Neural crest cell (in vitro differentiated cells): Measurements from ENCODE around the gene SKP1. TPM values are rescaled to one million over a fixed set of nuclear protein-coding genes. Genes with fewer than 3 reads are reported as not detected.

ENCODE experiments used
- DNase-seq: peaks from one replicate; pipeline ENCODE4 v3.0.0; 2021; ENCODE audit warnings: low read depth, mixed read lengths, low spot score
- H3K27ac Mint-ChIP-seq: one replicate; pipeline ENCODE4 v1.8.0; 2021; ENCODE audit warnings: mild to moderate bottlenecking, mixed read lengths; ENCODE audit not compliant: unreplicated experiment
- H3K27me3 Mint-ChIP-seq: 2 replicates; pipeline ENCODE4 v1.8.0; 2021; ENCODE audit warnings: low read depth, mild to moderate bottlenecking, mixed read lengths
- H3K36me3 Mint-ChIP-seq: 2 replicates; pipeline ENCODE4 v1.8.0; 2021; ENCODE audit warnings: low read depth, mild to moderate bottlenecking, mixed read lengths
- H3K4me1 Mint-ChIP-seq: 2 replicates; pipeline ENCODE4 v1.8.0; 2021; ENCODE audit warnings: mixed read lengths
- H3K4me3 Mint-ChIP-seq: one replicate; pipeline ENCODE4 v1.8.0; 2021; ENCODE audit warnings: mild to moderate bottlenecking, mixed read lengths
- H3K9me3 Mint-ChIP-seq: 2 replicates; pipeline ENCODE4 v1.8.0; 2021; ENCODE audit warnings: mixed read lengths
- CTCF ChIP-seq: fragments of 200-600 bp; sonication (generic); conservative IDR thresholded peaks from 2 replicates; pipeline ENCODE4 v1.5.0; 2021; ENCODE audit warnings: antibody characterized with exemption, mild to moderate bottlenecking
- total RNA-seq: library from RNA; stranded (reverse); gene quantifications from 2 replicates; pipeline ENCODE4 v1.2.1, GENCODE V29; 2021

SKP1 gene
- total RNA-seq, 1 donor from 2014 or later, result 340 TPM

- Mint-ChIP-seq H3K27ac (no peak overlapping the region), H3K9me3 (no peaks in the 10 kb centered on the region), H3K27me3 (no peaks in the 10 kb centered on the region), H3K4me3 (no peak overlapping the region), H3K36me3 (peaks cover 7% of the 10 kb centered on the region), H3K4me1 (no peaks in the 10 kb centered on the region)
- DNase-seq, result no peak
- TF ChIP-seq CTCF, result no peak
These were observed 38.1 kb downstream of the SKP1 start for GRCh38 chr5:134138416-134139376.

- DNase-seq, result no peak
- Mint-ChIP-seq H3K4me1 (no peaks in the 10 kb centered on the region), H3K27me3 (no peaks in the 10 kb centered on the region), H3K4me3 (no peak overlapping the region), H3K36me3 (peaks cover 7% of the 10 kb centered on the region), H3K9me3 (no peaks in the 10 kb centered on the region), H3K27ac (no peak overlapping the region)
- no peak for TF ChIP-seq CTCF
These were observed 40.0 kb downstream of the SKP1 start for GRCh38 chr5:134136771-134137170.

GRCh38 chr5:134136221-134136631 lies 40.5 kb downstream of the SKP1 start:
- H3K4me3 Mint-ChIP-seq, result no peak overlapping the region
- H3K36me3 Mint-ChIP-seq, result peaks cover 7% of the 10 kb centered on the region
- no peaks in the 10 kb centered on the region for H3K9me3 Mint-ChIP-seq
- H3K27me3 Mint-ChIP-seq, result no peaks in the 10 kb centered on the region
- DNase-seq, result no peak
- no peak for TF ChIP-seq CTCF
- no peaks in the 10 kb centered on the region for H3K4me1 Mint-ChIP-seq
- H3K27ac Mint-ChIP-seq, result no peak overlapping the region

GRCh38 chr5:134135091-134135655 lies 41.6 kb downstream of the SKP1 start:
- Mint-ChIP-seq H3K36me3 (peaks cover 7% of the 10 kb centered on the region), H3K27me3 (no peaks in the 10 kb centered on the region), H3K4me1 (peaks cover 9% of the 10 kb centered on the region), H3K27ac (no peak overlapping the region), H3K9me3 (no peaks in the 10 kb centered on the region), H3K4me3 (no peak overlapping the region)
- TF ChIP-seq CTCF, result no peak
- DNase-seq, result no peak

- no peaks in the 10 kb centered on the region for H3K9me3 Mint-ChIP-seq
- no peak overlapping the region for H3K27ac Mint-ChIP-seq
- no peak overlapping the region for H3K4me3 Mint-ChIP-seq
- H3K36me3 Mint-ChIP-seq, result peaks cover 7% of the 10 kb centered on the region
- H3K4me1 Mint-ChIP-seq, result peaks cover 13% of the 10 kb centered on the region
- no peak for DNase-seq
- H3K27me3 Mint-ChIP-seq, result no peaks in the 10 kb centered on the region
- no peak for TF ChIP-seq CTCF
These were observed 42.7 kb downstream of the SKP1 start for GRCh38 chr5:134133995-134134541.
